Right ventricle myocardium inferior (tissue), 1 donor: ENCODE results near the gene TRIO. TPM values are rescaled to one million over a fixed set of nuclear protein-coding genes. Genes with fewer than 3 reads are reported as not detected.
A peak's percentile ranks its signal among the peaks of the same experiment; 100 is the strongest.

ENCODE experiments used
- ATAC-seq: fragments of 200-7000 bp; cut with Tn5 transposase; one replicate; pipeline ENCODE4 v1.9.1; 2020; ENCODE audit warnings: mild to moderate bottlenecking, moderate library complexity
- DNase-seq: peaks from one replicate; pipeline ENCODE4 v3.0.0; 2021; ENCODE audit errors: missing footprints
- intact Hi-C: fragments of 100-400 bp; cut with DNase I; formaldehyde crosslinking; loops from one replicate; pipeline ENCODE4 v1.11.0; 2022
- total RNA-seq: library from RNA; stranded (reverse); fragmentation: NEBNext Ultra II Directional; extraction: Animal tissue kit (Norgen Biotek cat#: 25700); gene quantifications from one replicate; pipeline ENCODE4 v1.2.1, GENCODE V29; 2021
- donor health status: DM: no; HTN: yes; CAD: no; lungs with severe emphysema.

The TRIO gene
- total RNA-seq, 1 donor from 2014 or later: 56.9 TPM

- DNase-seq (no peak), ATAC-seq (no peak)
- intact Hi-C loops: no loop called here
Observed at GRCh38 chr5:14281746-14282181, 138.6 kb downstream of the TRIO start.

- intact Hi-C loops: no loop called here
- DNase-seq (no peak), ATAC-seq (no peak)
Observed at GRCh38 chr5:14283139-14283538, 140.0 kb downstream of the TRIO start.

- no peak for DNase-seq
- intact Hi-C loops: no loop called here
- ATAC-seq: no peak
Observed at GRCh38 chr5:14284392-14285148, 141.4 kb downstream of the TRIO start.

- no peak for ATAC-seq
- no peak for DNase-seq
- intact Hi-C loops: no loop called here
Observed at GRCh38 chr5:14286007-14286406, 142.9 kb downstream of the TRIO start.

- intact Hi-C loops: no loop called here
- DNase-seq (no peak), ATAC-seq (peak; percentile 52)
Observed at GRCh38 chr5:14286574-14287421, 143.7 kb downstream of the TRIO start.

DNA sequence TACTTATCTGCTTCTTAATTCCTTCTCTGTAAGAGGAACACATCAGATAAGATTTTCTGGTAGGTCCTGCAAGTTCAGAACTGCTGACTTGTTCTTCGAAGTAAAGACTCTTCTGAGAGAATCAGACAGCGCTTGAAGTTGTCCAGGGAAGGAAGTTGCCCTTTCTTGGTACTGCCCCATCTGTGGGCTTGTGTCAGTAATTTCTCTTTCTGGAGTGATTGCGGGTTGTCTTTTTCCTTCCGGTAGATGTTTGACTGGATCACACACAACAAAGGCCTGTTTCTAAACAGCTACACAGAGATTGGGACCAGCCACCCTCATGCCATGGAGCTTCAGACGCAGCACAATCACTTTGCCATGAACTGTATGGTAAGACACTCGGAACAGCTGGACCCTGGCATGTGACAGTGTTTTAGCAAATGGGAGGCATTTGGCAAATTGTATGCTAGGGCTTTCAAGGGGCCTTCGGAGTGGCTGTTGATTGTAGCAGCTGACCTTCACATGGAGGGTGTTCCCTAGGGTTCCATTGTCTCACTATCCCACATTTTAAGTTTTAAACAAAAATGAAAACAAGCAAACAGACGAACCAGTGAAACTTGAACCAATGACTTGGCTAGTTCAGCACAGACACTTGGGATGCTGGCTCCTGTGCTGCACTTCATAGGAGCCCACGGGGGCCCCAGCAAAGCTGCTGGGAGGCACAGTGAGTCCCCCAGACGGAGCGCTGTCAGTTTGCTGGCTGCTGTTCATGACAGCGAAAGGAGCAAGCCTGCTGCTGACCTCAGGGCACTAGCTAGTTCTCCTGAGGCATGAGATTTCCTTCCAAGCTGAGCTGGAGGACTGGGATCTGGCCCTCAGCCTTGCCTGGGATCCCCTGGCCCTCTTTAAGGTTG is 149.9 kb downstream of the TRIO start:
- intact Hi-C loops: no loop called here
- peak; percentile 61 for ATAC-seq
- peak; percentile 68 for DNase-seq

GRCh38 chr5:14295610-14296009 is 152.5 kb downstream of the TRIO start:
- ATAC-seq (peak; percentile 56), DNase-seq (no peak)
- intact Hi-C loops: no loop called here

- intact Hi-C loops: no loop called here
- DNase-seq: no peak
- peak; percentile 74 for ATAC-seq
Observed at GRCh38 chr5:14296533-14297331, 153.6 kb downstream of the TRIO start.

GRCh38 chr5:14297697-14298096 is 154.6 kb downstream of the TRIO start:
- DNase-seq: no peak
- intact Hi-C loops: no loop called here
- ATAC-seq: no peak

GRCh38 chr5:14298126-14298847 is 155.1 kb downstream of the TRIO start:
- intact Hi-C loops: no loop called here
- DNase-seq (no peak), ATAC-seq (no peak)

DNA sequence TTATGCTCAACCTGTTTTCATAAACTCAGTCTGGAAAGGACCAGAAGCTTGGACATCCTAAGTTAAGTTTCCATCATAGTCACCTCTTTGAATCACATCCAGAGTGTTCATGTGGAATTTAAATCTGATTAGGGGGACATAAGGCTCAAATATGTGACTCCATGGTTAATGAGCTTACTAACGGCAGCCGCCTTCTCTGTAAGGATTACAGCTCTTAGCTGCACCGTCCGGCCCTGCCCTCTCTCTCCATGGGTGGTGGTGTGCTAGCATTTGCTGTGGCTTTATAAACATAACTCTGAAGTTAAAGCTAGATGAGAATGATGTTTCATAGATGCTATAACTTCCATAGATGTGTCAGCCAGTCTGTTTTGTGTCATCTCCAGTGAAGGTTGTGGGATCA is 156.5 kb downstream of the TRIO start:
- intact Hi-C loops: no loop called here
- no peak for ATAC-seq

DNA sequence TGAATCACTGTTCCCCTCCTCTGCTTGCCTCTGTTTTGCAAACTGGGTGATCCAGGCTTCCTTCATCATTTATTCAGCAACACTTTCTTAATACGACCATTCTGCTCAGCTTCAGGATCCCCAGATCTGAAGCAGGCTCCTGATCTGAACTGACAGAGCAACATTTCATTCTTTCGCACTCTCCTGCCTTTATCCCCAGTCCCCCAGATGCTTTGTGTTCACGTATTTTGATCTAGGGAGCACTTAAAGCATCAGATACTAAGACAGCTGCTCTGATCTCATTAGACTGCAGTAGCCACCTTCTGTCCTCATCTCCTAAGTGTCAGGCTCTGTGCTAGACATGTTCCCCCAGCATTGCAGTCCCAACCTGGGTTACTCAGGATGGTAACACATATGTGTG is 158.0 kb downstream of the TRIO start:
- intact Hi-C loops: no loop called here
- no peak for DNase-seq
- ATAC-seq: no peak

More for the DNA sequence above, 156.5 kb downstream of the TRIO start:
- no peak for DNase-seq

DNA sequence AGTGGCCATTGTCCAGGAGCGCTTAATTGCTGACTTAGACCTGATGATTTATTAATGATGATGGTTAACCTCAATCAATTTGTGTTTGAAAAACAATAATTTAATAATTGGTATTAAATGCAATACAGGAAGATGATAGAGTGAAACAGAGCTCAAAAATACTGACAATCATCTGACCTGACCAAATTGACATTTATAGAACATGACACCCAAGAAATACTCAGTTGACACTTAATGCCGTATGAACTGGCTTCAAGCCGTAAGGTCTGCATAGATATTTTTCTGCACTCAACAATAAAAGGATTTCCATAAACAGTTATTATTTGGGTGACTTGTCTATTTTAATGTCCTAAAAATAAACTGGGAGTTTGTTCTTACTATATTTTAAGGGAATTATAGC is 159.2 kb downstream of the TRIO start:
- no peak for ATAC-seq
- DNase-seq: no peak
- intact Hi-C loops: no loop called here

GRCh38 chr5:14305045-14305444 is 161.9 kb downstream of the TRIO start:
- intact Hi-C loops: no loop called here
- ATAC-seq: peak; percentile 75
- no peak for DNase-seq

- DNase-seq (no peak), ATAC-seq (no peak)
- intact Hi-C loops: no loop called here
Observed at GRCh38 chr5:14306329-14306815, 163.2 kb downstream of the TRIO start.

GRCh38 chr5:14308384-14309154 is 165.4 kb downstream of the TRIO start:
- DNase-seq (no peak), ATAC-seq (no peak)
- intact Hi-C loops: no loop called here

DNA sequence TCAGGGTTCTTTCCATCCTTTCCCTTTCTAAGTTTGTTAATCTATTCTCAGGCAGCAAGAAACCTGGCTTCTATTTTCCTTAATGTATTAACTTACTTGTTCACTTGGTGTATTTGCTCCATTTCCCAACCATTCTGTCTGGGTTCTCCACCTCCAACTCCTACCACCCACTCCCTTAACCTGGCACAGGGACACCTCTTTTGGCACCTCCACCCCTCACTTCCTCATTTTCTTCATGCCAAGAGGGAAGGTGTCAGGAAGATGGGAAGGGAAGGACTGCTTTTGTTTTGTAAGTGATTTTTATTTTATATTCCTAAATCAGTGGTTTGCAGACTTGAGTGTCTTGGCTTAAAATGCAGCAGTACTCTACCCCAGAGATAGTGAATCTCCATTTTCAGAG is 166.1 kb downstream of the TRIO start:
- intact Hi-C loops: no loop called here
- ATAC-seq: no peak
- no peak for DNase-seq
